Measurements from ENCODE around the gene CTTN. TPM values are rescaled to one million over a fixed set of nuclear protein-coding genes. Genes with fewer than 3 reads are reported as not detected.

Gene CTTN
- total RNA-seq, 1 experiment from 2014 or later, result 224 TPM

- no peak overlapping the region for H3K9ac ChIP-seq (ENCODE audit: extremely low read depth, insufficient read length, low read length)
- no peak overlapping the region for H2BK120ac ChIP-seq (ENCODE audit: low read depth, low read length, poor library complexity, severe bottlenecking)
- H2BK5ac ChIP-seq (ENCODE audit: insufficient read length, low read length), result no peak overlapping the region
- no peak for DNase-seq
- H3K4me1 Mint-ChIP-seq, result no peaks in the 10 kb centered on the region; a peak in 1 of 4 replicates
- no peaks in the 10 kb centered on the region for H3K79me1 ChIP-seq (ENCODE audit: insufficient read depth, low read depth, low read length, poor library complexity, severe bottlenecking)
- no CpG with 5 or more reads among the region's 3 CpGs for WGBS (ENCODE audit: extremely low coverage, insufficient read length, low lambda C conversion rate)
- no peak overlapping the region for H3T11ph ChIP-seq (ENCODE audit: low read length)
- no peaks in the 10 kb centered on the region for H3K9me3 ChIP-seq (ENCODE audit: control insufficient read depth, low read depth, low read length)
- no peak overlapping the region for H2BK12ac ChIP-seq (ENCODE audit: insufficient read length, low read depth, low read length)
- no peak overlapping the region for H3K4me3 Mint-ChIP-seq
- H2AFZ ChIP-seq (ENCODE audit: low read length), result no peak overlapping the region
- no peak overlapping the region for H3K27ac ChIP-seq (ENCODE audit: insufficient read length, low read depth, low read length)
- H3K23ac ChIP-seq (ENCODE audit: insufficient read length, low read depth, low read length), result no peak overlapping the region
- H4K20me1 ChIP-seq (ENCODE audit: control insufficient read depth, insufficient read depth, insufficient read length), result peaks cover 4% of the 10 kb centered on the region
- H4K8ac ChIP-seq (replicated peaks; ENCODE audit: insufficient read length, low read depth, low read length), result no peak overlapping the region
- H3K4me2 ChIP-seq (ENCODE audit: insufficient read depth, insufficient read length, low read length), result no peak overlapping the region
- H3K23me2 ChIP-seq (ENCODE audit: insufficient read length, low read depth, low read length, poor library complexity, severe bottlenecking), result no peaks in the 10 kb centered on the region
- no peak overlapping the region for H3K18ac ChIP-seq (ENCODE audit: insufficient read length, low read depth, low read length)
- peak overlapping the region in 1 of 3 experiments; percentile 70; a peak in 1 of 7 replicates for H3K27ac Mint-ChIP-seq
- no peak overlapping the region for H2BK20ac ChIP-seq (ENCODE audit: low read depth, low read length, poor library complexity, severe bottlenecking)
- TF ChIP-seq CTCF (conservative IDR thresholded peaks at IDR 0.05), result no peak
- peaks cover 5 to 9% (median 8%) of the 10 kb centered on the region in 3 experiments; a peak in 5 of 7 replicates for H3K36me3 Mint-ChIP-seq (ENCODE audit: insufficient read depth in 1 of 3, low read depth in 3 of 3)
- H2BK15ac ChIP-seq (ENCODE audit: low read depth, low read length), result no peak overlapping the region
- no peak overlapping the region for H4K5ac ChIP-seq (ENCODE audit: insufficient read length, low read depth, low read length)
- no peak overlapping the region for H4K91ac ChIP-seq (ENCODE audit: insufficient read length, low read depth, low read length)
- no peak overlapping the region for H3K4ac ChIP-seq (ENCODE audit: low read depth, low read length)
- H3K79me2 ChIP-seq (ENCODE audit: insufficient read depth, low read length), result no peaks in the 10 kb centered on the region
- H2AK5ac ChIP-seq (ENCODE audit: insufficient read length, low read length), result no peak overlapping the region
- H3K9me3 Mint-ChIP-seq, result no peaks in the 10 kb centered on the region
- no peaks in the 10 kb centered on the region for H3K4me1 ChIP-seq (ENCODE audit: insufficient read depth, low read length)
- no peak overlapping the region for H3K56ac ChIP-seq (ENCODE audit: insufficient read length, low read depth, low read length)
- no peak overlapping the region for H3K14ac ChIP-seq (ENCODE audit: insufficient read depth, low read length)
- H3K27me3 Mint-ChIP-seq (ENCODE audit: low read depth), result no peaks in the 10 kb centered on the region
- no peaks in the 10 kb centered on the region for H3K27me3 ChIP-seq (ENCODE audit: insufficient read depth, low read length)
Measured at GRCh38 chr11:70480711-70481110, 82.4 kb downstream of the CTTN start.

Measured in H9 (cell line).